UCSD-AML1 (cell line): ENCODE measurements around the gene UCHL5.

Experiments
- DNase-seq: peaks from one replicate; lab custom pipeline; 2025; ENCODE audit not compliant: unreplicated experiment; lab: John Stamatoyannopoulos, UW

Gene UCHL5

DNA sequence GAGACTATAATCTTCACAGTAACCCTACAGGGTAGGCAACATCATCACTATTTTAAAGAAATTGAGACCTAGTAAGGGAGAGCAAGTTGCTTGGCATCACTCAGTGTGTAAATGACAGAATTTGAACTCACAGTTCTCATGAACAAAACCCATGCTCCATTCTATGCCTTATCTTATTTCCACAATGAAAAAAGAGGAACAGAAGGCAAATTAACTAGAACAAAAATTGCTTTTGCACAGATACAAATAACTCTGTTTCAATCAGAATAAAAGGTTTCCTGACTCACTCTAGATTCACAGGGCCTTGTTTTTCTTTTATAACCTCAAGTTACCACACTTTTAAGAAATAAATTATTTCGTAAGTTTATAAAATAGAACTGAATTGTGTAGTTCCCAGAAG lies 90.1 kb downstream of the UCHL5 start:
- no peak for DNase-seq

DNA sequence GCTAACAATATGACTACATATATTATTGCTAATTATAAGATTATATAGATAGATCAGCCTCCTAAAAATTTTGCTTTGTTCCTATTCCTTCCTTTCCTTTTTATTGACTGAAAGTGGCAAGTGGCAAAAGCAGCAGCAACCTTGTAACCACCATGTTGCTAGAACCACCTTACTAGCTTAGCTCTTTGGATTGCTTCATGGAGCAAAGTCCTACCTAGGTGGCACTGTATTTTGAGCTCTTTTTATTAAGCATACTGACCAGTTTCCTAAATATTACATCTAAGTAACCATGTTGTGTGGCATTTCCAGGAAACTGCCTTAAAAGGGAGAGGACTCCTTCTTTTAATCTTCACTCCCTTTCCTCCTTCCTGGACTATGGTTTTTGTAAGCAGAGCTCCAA lies 90.8 kb downstream of the UCHL5 start:
- no peak for DNase-seq

DNA sequence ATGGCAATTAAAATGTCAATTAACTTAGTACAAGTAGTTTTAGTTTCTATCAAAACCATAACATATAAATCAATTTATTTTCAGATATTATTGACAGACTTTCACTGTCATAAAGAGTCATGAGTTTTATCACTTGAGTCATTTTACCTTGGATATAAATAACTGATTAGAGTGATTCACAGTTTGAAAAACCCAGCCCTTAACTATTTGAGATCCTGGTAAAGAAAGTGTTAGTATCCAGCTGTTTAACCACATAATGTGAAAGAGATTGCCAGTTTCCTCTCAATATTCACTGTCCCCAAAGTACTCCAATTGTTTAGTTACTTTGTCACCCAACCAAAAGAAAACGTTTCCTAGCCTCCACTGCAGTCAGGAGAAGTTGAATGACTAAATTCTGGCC lies 91.3 kb downstream of the UCHL5 start:
- DNase-seq = no peak

DNA sequence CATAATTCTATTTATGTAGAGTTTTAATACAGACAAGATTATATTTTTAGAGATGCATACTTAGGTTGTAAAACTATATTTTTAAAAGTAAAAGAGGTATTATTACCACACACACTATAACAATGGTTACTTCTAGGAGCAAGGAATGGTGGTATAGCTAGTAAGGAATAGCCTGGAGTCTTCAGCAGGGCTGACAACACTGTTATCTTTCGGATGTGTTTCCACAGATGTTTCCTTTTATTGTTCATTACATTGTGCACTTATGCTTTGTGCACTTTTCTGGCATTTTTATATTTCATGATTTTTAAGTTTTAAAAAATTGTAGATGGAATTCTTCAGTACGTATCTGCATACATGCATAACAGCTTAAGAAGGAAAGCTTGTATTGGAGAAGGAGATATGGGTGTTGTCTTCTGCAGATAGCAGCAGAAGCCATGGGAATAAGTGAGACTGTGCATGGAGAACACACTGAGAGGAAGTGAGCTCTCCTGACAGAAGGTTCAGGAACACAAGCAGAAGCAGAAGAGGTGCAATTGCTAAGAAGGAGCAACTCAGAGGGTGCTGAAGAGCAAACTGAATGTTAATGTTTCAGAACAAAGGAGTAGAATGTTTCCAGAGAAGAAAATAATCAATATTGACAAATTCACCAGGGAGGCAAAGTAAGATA lies 91.8 kb downstream of the UCHL5 start:
- no peak for DNase-seq

DNA sequence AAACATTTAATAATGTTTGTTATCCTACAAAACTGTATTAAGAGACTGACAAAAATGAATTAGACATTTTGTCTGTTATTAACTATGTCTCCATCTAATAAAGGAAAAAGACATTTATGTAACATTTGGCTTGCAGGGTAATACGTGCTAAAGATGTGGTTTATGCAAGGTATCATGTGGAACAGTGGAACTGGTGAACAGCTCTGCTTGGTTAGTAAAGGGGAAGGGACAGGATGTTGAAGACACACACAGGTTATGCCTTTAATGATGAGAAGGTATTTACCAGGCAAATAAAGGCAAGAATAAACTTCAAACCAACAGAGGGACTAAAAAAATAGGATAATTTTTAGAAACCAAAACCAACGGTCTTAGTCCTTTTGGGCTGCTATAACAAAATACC lies 93.1 kb downstream of the UCHL5 start:
- DNase-seq = no peak

DNA sequence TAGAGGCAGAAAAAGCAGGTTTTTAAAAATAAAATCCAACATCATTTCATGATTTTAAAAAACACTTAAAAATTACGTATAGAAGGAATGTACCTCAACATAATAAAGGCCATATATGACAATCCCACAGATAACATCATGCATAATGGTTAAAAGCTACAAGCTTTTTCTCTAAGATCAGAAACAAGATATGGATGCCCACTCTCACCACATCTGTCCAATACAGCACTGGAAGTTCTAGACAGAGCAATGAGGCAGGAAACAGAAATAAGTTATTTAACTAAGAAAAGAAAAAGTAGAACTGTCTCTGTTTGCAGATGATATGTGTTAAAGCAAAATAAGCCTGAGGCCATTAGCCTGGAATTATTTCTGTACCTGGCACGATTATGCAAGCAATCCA lies 96.3 kb downstream of the UCHL5 start:
- no peak for DNase-seq
